ENCODE measurements around the gene PPP1R16B. TPM values are rescaled to one million over a fixed set of nuclear protein-coding genes. Genes with fewer than 3 reads are reported as not detected.

The PPP1R16B gene
- polyA plus RNA-seq, 1 donor from 2014 or later = 1.9 TPM

- no peaks in the 10 kb centered on the region for H3K36me3 ChIP-seq (ENCODE audit: insufficient read depth, low read length)
- no peaks in the 10 kb centered on the region for H3K9me3 ChIP-seq (ENCODE audit: low read length)
- no peaks in the 10 kb centered on the region for H3K27me3 ChIP-seq (ENCODE audit: insufficient read depth, low read depth, low read length)
- no peak overlapping the region for H3K27ac ChIP-seq (ENCODE audit: low read length)
- H2AFZ ChIP-seq (ENCODE audit: low read depth, low read length) = no peak overlapping the region
- H3K4me2 ChIP-seq (ENCODE audit: low read length) = no peak overlapping the region
- peaks cover 28% of the 10 kb centered on the region for H3K79me2 ChIP-seq (replicated peaks; ENCODE audit: insufficient read depth, low read length)
- H3K9ac ChIP-seq (ENCODE audit: low read length) = no peak overlapping the region
- H3K4me3 ChIP-seq (ENCODE audit: low read length) = no peak overlapping the region
- no peak for TF ChIP-seq MXI1 (conservative IDR thresholded peaks at IDR 0.05; ENCODE audit: poor library complexity, severe bottlenecking)
- TF ChIP-seq REST (IDR thresholded peaks at IDR 0.05; ENCODE audit: borderline replicate concordance) = no peak
- TF ChIP-seq EP300 (conservative IDR thresholded peaks at IDR 0.05; ENCODE audit: poor library complexity, severe bottlenecking) = no peak
- TF ChIP-seq SMC3 (conservative IDR thresholded peaks at IDR 0.05; ENCODE audit: poor library complexity) = no peak
- no peak for TF ChIP-seq RAD21 (conservative IDR thresholded peaks at IDR 0.05)
- no peak for TF ChIP-seq CTCF (IDR thresholded peaks at IDR 0.05; ENCODE audit: poor library complexity, severe bottlenecking)
- TF ChIP-seq POLR2AphosphoS5 (IDR thresholded peaks at IDR 0.05) = no peak
- no peak for TF ChIP-seq TAF1 (IDR thresholded peaks at IDR 0.05; ENCODE audit: low read depth)
- TF ChIP-seq EZH2 (IDR thresholded peaks at IDR 0.05; ENCODE audit: borderline replicate concordance, insufficient read depth, low read length, poor library complexity, severe bottlenecking) = no peak
- H4K20me1 ChIP-seq (ENCODE audit: insufficient read depth) = no peaks in the 10 kb centered on the region
- H3F3A ChIP-seq (ENCODE audit: insufficient read depth, low read length, poor library complexity, severe bottlenecking) = no peaks in the 10 kb centered on the region
- H3K9me2 ChIP-seq (ENCODE audit: insufficient read depth, low read length) = no peaks in the 10 kb centered on the region
These were observed 122.5 kb downstream of the PPP1R16B start for GRCh38 chr20:38927902-38928578.

GRCh38 chr20:38930242-38930569 is 124.7 kb downstream of the PPP1R16B start:
- Histone ChIP-seq H3K4me2 (ENCODE audit: low read length) (no peak overlapping the region), H3K79me2 (replicated peaks; ENCODE audit: insufficient read depth, low read length) (peaks cover 36% of the 10 kb centered on the region), H4K20me1 (ENCODE audit: insufficient read depth) (no peaks in the 10 kb centered on the region)

More at GRCh38 chr20:38930242-38930569, 124.7 kb downstream of the PPP1R16B start:
- Histone ChIP-seq H3K9me3 (ENCODE audit: low read length) (no peaks in the 10 kb centered on the region), H3K27ac (ENCODE audit: low read length) (no peak overlapping the region), H2AFZ (ENCODE audit: low read depth, low read length) (no peak overlapping the region), H3K9me2 (ENCODE audit: insufficient read depth, low read length) (no peaks in the 10 kb centered on the region), H3K9ac (ENCODE audit: low read length) (no peak overlapping the region), H3K27me3 (ENCODE audit: insufficient read depth, low read depth, low read length) (no peaks in the 10 kb centered on the region), H3F3A (ENCODE audit: insufficient read depth, low read length, poor library complexity, severe bottlenecking) (no peaks in the 10 kb centered on the region), H3K4me3 (ENCODE audit: low read length) (no peak overlapping the region), H3K36me3 (ENCODE audit: insufficient read depth, low read length) (no peaks in the 10 kb centered on the region)
- TF ChIP-seq TAF1 (IDR thresholded peaks at IDR 0.05; ENCODE audit: low read depth) = no peak
- TF ChIP-seq CTCF (IDR thresholded peaks at IDR 0.05; ENCODE audit: poor library complexity, severe bottlenecking) = no peak
- no peak for TF ChIP-seq EP300 (conservative IDR thresholded peaks at IDR 0.05; ENCODE audit: poor library complexity, severe bottlenecking)
